H1 (cell line): ENCODE measurements around the gene DBR1. TPM values are rescaled to one million over a fixed set of nuclear protein-coding genes. Genes with fewer than 3 reads are reported as not detected.

Source experiments
- KDM4A ChIP-seq: IDR thresholded peaks from one replicate; pipeline ENCODE4 v1.7.1; 2012; ENCODE audit warnings: low read depth, mild to moderate bottlenecking, moderate library complexity, low read length, inconsistent platforms; ENCODE audit not compliant: severe bottlenecking
- polyA plus RNA-seq, 7 experiments: library from polyadenylated mRNA; depleted of rRNA in 3 of 7; stranded (reverse) in 5 of 7; unstranded in 2 of 7; fragments of >200 nt in 5 of 7; fragments of 200-250 nt in 2 of 7; gene quantifications; 1 replicate in 5 of 7; 2 replicates in 1 of 7; 4 replicates in 1 of 7; pipeline versions ENCODE4 v1.2.1 to v1.2.3, GENCODE V29; 2011 to 2013; ENCODE audit warnings: missing spikeins in 2 of 7, mixed read lengths in 2 of 7
- total RNA-seq: library from RNA; stranded (reverse); fragmentation: NEBNext Ultra II Directional; extraction: Animal tissue kit (Norgen Biotek cat#: 25700); gene quantifications from 2 replicates; pipeline ENCODE4 v1.2.1, GENCODE V29; 2021

Gene DBR1
- total and polyA plus RNA-seq, 2 of the 8 experiments (the other 6 are each of a cell fraction or from before 2014, with no cell fraction given) = 10.1 to 18.3 TPM

DNA sequence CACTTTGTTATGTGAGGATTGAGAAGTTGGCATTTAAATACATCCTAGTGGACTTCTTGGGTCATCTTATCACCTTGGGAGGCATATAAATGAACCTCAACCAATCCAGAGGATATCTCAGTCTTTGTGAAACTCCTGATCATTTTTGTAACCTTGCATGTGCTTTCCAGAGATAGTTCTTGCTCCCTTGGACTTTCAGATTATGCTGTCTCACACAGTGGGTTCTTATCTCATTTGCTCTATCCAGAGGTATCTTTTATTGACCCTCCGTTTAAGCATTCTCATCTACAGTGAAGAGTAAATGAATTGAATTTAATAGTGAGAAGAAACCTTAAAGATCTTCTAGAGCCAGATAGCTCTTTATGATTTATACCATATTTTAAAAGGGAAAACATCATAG, 22.8 kb upstream of the DBR1 start (continued):
- no peak for TF ChIP-seq KDM4A
